Urinary bladder (tissue), 4 donors: ENCODE data around the gene GALNT10. TPM values are rescaled to one million over a fixed set of nuclear protein-coding genes. Genes with fewer than 3 reads are reported as not detected.

Source experiments
- DNase-seq: peaks from one replicate; pipeline ENCODE4 v3.0.0-alpha.2; 2015; ENCODE audit errors: extremely low spot score
- H3K27ac ChIP-seq: one replicate; pipeline ENCODE4 v1.5.1; 2013; ENCODE audit warnings: low read depth, mild to moderate bottlenecking, moderate library complexity
- H3K36me3 ChIP-seq: one replicate; pipeline ENCODE4 v1.6.1; 2013; ENCODE audit warnings: mild to moderate bottlenecking, moderate library complexity; ENCODE audit not compliant: insufficient read depth
- H3K4me1 ChIP-seq: one replicate; pipeline ENCODE4 v1.6.1; 2013; ENCODE audit warnings: mild to moderate bottlenecking, moderate library complexity; ENCODE audit not compliant: insufficient read depth
- H3K4me3 ChIP-seq: one replicate; pipeline ENCODE4 v1.5.1; 2013; ENCODE audit warnings: low read depth, low read length
- WGBS: extraction: QIAGEN DNeasy Blood & Tissue Kit; methylation state at CpG from one replicate; pipeline ENCODE4 v1.1.7; 2013; 5-methylcytosine and 5-hydroxymethylcytosine counted together
- polyA plus RNA-seq: library from polyadenylated mRNA; stranded (reverse); fragments of 200-250 nt; gene quantifications from one replicate; pipeline ENCODE4 v1.2.3, GENCODE V29; 2013
- total RNA-seq: library from RNA; depleted of rRNA; stranded (reverse); fragments of >200 nt; gene quantifications from one replicate; pipeline ENCODE4 v1.2.3, GENCODE V29; 2014
- donor health status: healthy with polysubstance abuse.
- donor health status: healthy.

GALNT10 gene
- total and polyA plus RNA-seq, 2 donors, result 15.7 to 19.4 TPM

- Histone ChIP-seq H3K4me3 (no peak overlapping the region), H3K27ac (no peak overlapping the region), H3K36me3 (no peaks in the 10 kb centered on the region), H3K4me1 (no peaks in the 10 kb centered on the region)
- no peak for DNase-seq
- WGBS, result 27% methylated on average over 3 of the region's 3 CpGs
Measured at GRCh38 chr5:154371687-154372086, 181.2 kb downstream of the GALNT10 start.

DNA sequence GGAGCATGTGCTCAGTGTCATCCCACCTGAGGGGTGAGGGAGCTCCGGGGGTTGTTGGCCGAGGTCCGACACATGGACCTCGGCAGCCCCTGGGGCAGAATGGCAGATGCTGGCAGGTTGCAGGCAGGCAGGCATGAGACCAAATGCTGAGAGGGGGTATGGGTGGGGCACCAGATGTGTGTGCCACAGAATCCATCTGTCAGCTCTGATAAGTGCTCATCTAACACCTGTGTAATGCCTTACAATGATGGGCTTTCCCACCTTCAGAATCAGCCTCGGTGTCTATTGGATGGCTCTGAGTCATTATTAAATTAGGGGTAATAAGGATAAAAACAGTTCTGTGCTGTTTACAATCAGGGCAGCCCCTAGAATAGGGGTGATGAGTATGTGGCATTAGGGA, 182.1 kb downstream of the GALNT10 start:
- Histone ChIP-seq H3K27ac (no peak overlapping the region), H3K4me3 (no peak overlapping the region), H3K36me3 (no peaks in the 10 kb centered on the region), H3K4me1 (no peaks in the 10 kb centered on the region)
- WGBS, result 92% methylated on average over 5 of the region's 5 CpGs
- DNase-seq, result no peak

- Histone ChIP-seq H3K36me3 (peaks cover 1% of the 10 kb centered on the region), H3K27ac (no peak overlapping the region), H3K4me3 (no peak overlapping the region), H3K4me1 (no peaks in the 10 kb centered on the region)
- 95% methylated on average over 4 of the region's 4 CpGs for WGBS
- no peak for DNase-seq
Measured at GRCh38 chr5:154373326-154373725, 182.8 kb downstream of the GALNT10 start.

GRCh38 chr5:154373729-154374179, 183.2 kb downstream of the GALNT10 start:
- DNase-seq, result no peak
- Histone ChIP-seq H3K36me3 (peaks cover 2% of the 10 kb centered on the region), H3K4me1 (no peaks in the 10 kb centered on the region), H3K4me3 (no peak overlapping the region), H3K27ac (no peak overlapping the region)
- WGBS, result 81% methylated on average over 8 of the region's 8 CpGs

GRCh38 chr5:154374264-154374663, 183.7 kb downstream of the GALNT10 start:
- Histone ChIP-seq H3K4me1 (no peaks in the 10 kb centered on the region), H3K36me3 (peaks cover 2% of the 10 kb centered on the region), H3K27ac (no peak overlapping the region), H3K4me3 (no peak overlapping the region)
- no peak for DNase-seq
- WGBS, result 98% methylated on average over 4 of the region's 4 CpGs

GRCh38 chr5:154375329-154376008, 184.9 kb downstream of the GALNT10 start:
- 64% methylated on average over 3 of the region's 3 CpGs for WGBS
- Histone ChIP-seq H3K4me1 (no peaks in the 10 kb centered on the region), H3K36me3 (peaks cover 2% of the 10 kb centered on the region), H3K4me3 (no peak overlapping the region), H3K27ac (no peak overlapping the region)
- no peak for DNase-seq

GRCh38 chr5:154376481-154376880, 185.9 kb downstream of the GALNT10 start:
- 83% methylated on average over 4 of the region's 4 CpGs for WGBS
- Histone ChIP-seq H3K4me1 (no peaks in the 10 kb centered on the region), H3K4me3 (no peak overlapping the region), H3K27ac (no peak overlapping the region), H3K36me3 (peaks cover 2% of the 10 kb centered on the region)
- no peak for DNase-seq

GRCh38 chr5:154377754-154378533, 187.4 kb downstream of the GALNT10 start:
- Histone ChIP-seq H3K4me3 (no peak overlapping the region), H3K27ac (no peak overlapping the region), H3K36me3 (peaks cover 2% of the 10 kb centered on the region), H3K4me1 (no peaks in the 10 kb centered on the region)
- 86% methylated on average over 4 of the region's 4 CpGs for WGBS
- no peak for DNase-seq

DNA sequence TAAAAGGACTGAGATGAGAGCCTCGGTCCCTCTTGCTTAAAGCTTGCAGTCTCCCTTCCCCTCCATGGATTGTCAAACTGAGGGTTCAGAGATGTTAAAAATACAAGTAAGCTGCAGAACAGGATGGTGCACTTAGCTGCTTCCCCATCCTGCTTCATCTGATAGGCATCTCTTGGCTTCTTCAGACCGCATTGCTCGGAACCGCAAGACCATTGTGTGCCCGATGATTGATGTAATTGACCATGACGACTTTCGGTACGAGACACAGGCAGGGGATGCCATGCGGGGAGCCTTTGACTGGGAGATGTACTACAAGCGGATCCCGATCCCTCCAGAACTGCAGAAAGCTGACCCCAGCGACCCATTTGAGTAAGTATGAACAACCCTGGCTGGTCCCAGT, 189.7 kb downstream of the GALNT10 start:
- Histone ChIP-seq H3K27ac (no peak overlapping the region), H3K36me3 (peaks cover 2% of the 10 kb centered on the region), H3K4me1 (no peaks in the 10 kb centered on the region), H3K4me3 (no peak overlapping the region)
- DNase-seq, result no peak
- 89% methylated on average over 12 of the region's 12 CpGs for WGBS

GRCh38 chr5:154384480-154385235, 194.1 kb downstream of the GALNT10 start:
- no peak overlapping the region for H3K4me3 ChIP-seq
- 70% methylated on average over 9 of the region's 9 CpGs for WGBS
- no peak for DNase-seq
- H3K36me3 ChIP-seq, result no peaks in the 10 kb centered on the region
- H3K27ac ChIP-seq, result no peak overlapping the region
- no peaks in the 10 kb centered on the region for H3K4me1 ChIP-seq

GRCh38 chr5:154385236-154385512, 194.6 kb downstream of the GALNT10 start:
- DNase-seq, result no peak
- Histone ChIP-seq H3K36me3 (no peaks in the 10 kb centered on the region), H3K4me1 (no peaks in the 10 kb centered on the region), H3K27ac (no peak overlapping the region), H3K4me3 (no peak overlapping the region)
- WGBS, result 58% methylated on average over 8 of the region's 8 CpGs

DNA sequence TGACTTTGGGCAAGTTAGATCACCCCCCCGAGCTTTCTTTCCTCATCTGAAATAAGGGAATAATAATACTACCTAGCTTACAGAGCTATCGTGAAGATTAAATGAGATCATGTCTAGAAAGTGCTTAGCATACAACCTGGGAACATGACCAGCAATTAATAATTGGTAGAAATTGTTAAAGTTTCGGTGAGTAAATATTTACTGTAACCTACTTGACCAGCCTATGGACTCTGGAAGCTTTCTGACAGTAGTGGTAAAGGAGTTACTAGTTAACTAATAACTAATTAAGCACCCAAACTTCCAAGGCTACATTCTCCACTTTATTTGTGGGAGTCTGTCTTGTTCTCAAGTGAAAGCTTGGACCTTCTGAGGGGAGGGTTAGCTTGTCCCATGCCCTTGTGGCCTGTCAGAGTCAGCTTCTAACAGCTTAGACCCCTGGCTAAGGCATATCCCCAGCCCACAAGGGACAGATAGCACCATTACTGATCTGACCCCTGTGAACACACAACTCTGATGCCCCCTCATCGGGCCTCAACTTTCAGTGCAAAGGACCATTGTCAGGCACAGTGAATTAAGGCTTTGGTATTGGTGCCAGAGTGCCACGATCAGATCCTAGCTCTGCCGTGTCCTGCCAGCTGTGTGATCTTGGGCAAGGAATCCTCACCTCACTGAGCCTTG, 196.6 kb downstream of the GALNT10 start:
- no peak for DNase-seq
- Histone ChIP-seq H3K4me1 (no peaks in the 10 kb centered on the region), H3K27ac (no peak overlapping the region), H3K4me3 (no peak overlapping the region), H3K36me3 (no peaks in the 10 kb centered on the region)
- 95% methylated on average over 6 of the region's 6 CpGs for WGBS

DNA sequence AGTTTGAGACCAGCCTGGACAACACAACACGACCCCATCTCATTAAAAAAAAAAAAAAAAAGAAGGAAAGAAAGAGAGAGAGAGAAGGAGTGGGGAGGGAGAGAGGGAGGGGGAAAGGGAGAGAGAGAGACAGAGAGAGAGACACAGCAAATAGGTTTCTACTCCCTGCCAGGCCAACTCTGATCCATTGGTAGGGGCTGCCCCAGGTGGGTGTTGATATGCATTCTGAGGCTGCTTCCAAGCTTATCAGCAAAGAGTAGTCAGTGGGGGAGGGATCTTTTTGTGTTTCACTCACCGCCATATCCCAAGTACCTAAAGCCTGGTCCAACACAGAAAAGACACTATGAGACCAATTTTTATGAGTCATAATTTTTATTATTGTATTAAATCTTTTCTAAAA, 198.3 kb downstream of the GALNT10 start:
- 86% methylated on average over 2 of the region's 2 CpGs for WGBS
- Histone ChIP-seq H3K36me3 (no peaks in the 10 kb centered on the region), H3K4me3 (no peak overlapping the region)

More for the DNA sequence above, 198.3 kb downstream of the GALNT10 start:
- Histone ChIP-seq H3K27ac (no peak overlapping the region), H3K4me1 (no peaks in the 10 kb centered on the region)
- no peak for DNase-seq
